ENCODE data around the gene MRGPRD.

DNA sequence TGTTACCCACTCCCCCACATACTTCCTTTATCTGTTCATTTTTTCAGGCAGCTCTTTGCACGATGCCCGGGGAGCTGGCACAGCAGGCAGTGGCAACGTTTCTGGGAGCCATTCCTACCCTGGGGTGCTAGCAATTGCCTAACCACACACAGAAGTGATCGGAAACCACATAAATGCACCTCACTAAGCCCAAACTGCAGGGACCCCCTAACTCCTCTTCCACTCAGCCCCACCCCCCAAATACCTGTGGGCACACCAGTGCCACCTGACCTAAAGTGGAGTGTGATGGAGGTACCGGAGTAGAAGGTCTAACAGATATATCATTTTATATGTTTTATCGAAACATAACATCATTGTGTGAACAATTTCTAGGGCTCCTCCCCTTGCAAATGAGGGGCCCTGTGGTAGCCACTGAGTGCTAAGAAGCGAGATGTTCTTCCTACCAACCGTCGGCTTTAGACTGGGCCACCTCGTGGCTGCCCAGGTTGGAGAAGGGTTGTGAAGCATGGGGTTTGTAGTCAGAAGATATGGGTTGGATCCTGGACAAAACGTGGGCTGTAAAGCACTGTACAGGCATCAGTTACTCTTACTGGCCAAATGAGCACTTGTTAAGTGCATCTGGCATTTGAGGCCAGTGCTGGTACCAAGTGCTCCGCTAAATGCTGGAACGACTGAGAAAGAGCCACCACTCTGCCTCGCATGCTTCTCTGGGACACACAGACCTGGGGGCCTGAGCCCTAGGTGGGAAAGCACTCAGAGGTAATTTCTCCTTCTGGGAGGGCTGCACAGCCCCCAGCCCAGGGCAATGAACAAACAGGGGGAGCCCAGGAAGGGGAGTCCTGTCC is 2.8 kb downstream of the MRGPRD start:
- TF ChIP-seq, protein P1, sequence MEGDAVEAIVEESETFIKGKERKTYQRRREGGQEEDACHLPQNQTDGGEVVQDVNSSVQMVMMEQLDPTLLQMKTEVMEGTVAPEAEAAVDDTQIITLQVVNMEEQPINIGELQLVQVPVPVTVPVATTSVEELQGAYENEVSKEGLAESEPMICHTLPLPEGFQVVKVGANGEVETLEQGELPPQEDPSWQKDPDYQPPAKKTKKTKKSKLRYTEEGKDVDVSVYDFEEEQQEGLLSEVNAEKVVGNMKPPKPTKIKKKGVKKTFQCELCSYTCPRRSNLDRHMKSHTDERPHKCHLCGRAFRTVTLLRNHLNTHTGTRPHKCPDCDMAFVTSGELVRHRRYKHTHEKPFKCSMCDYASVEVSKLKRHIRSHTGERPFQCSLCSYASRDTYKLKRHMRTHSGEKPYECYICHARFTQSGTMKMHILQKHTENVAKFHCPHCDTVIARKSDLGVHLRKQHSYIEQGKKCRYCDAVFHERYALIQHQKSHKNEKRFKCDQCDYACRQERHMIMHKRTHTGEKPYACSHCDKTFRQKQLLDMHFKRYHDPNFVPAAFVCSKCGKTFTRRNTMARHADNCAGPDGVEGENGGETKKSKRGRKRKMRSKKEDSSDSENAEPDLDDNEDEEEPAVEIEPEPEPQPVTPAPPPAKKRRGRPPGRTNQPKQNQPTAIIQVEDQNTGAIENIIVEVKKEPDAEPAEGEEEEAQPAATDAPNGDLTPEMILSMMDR (conservative IDR thresholded peaks at IDR 0.05; ENCODE audit: low read length) = no peak
- no peak for TF ChIP-seq EZH2phosphoT487 (IDR thresholded peaks at IDR 0.05; ENCODE audit: borderline replicate concordance, low read depth, low read length)
